NT2/D1 (cell line): ENCODE results near the gene PHKB.

ENCODE experiments used
- SUZ12 ChIP-seq: IDR thresholded peaks from 2 replicates; pipeline ENCODE4 v1.6.1; 2011; ENCODE audit not compliant: insufficient read length, insufficient read depth; ENCODE audit errors: extremely low read depth
- YY1 ChIP-seq: IDR thresholded peaks from 2 replicates; pipeline ENCODE4 v1.6.1; 2011; ENCODE audit not compliant: insufficient read length, insufficient read depth

DNA sequence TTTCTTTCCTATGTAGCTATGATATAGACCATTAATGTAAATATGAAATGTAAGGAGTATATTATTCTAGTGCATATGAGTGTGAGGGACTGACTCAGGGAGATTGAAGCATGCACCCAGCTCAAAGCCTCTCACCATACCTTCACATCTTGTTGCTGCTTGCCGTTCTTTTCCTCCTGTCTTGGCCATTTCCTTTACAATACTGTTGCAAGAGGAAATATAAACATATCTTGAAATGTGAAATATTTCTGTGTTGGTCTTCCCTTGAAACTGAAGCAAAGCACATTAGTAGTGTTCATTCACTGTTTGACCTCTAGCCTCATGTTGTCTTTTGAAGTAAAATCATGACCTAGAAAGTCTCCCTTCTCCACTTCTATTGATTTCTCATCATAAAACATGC lies 46.6 kb downstream of the PHKB start:
- TF ChIP-seq SUZ12, result no peak
- TF ChIP-seq YY1, result no peak
